A549 treated with CpdA at 1 μM for 4 hours (cell line): ENCODE results near the gene TM9SF3. TPM values are rescaled to one million over a fixed set of nuclear protein-coding genes. Genes with fewer than 3 reads are reported as not detected.

Experiments
- total RNA-seq: library from RNA; stranded (reverse); fragments of 200-300 nt; extraction: Qiagen RNA extraction; gene quantifications from 5 replicates; pipeline ENCODE4 v1.2.3, GENCODE V29; 2022; ENCODE audit warnings: low read depth

The TM9SF3 gene
- total RNA-seq = 72.8 to 87.6 TPM (median 79.1 TPM) in 5 replicates

DNA sequence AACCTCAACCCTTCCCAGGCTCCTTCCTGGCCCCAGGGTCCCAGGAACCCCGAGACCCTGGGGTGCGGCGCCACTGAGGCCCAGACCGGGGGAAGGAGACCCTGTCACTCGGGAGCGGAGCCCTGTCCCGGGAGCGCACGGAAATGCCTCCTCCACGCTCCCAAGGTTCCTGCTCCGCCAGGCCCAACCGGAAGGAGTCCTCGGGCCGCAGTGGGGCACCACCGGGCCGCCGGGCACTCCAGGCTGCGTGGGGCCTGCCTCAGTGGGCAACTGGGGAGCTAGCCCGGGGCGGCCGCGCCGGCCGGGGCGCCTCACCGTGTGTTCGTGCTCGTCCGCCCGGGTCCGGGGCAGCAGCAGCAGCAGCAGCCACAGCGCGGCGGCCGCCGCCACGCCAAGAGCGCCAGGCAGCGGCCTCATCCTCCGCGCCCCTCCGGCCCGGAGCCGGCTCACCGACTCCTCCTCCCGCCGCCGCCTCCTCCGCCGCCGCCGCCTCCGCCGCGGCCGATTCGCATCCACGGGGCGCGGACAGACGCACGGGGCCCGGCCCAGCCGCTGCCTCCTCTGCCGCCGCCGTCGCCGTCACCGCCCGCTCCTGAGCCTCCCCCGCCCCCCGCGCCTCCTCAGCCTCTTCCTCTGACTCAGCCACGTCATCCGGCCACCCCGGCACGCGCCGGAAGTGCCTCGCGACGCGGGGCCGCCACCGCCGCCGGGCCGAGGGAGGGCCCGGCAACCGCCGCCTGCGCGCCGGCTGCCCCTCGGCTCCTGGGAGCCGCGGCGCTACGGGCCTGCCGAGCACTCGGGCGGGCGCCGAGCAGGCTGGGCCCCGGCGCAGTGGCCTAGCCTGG, at the start of gene TM9SF3:
TSS of gene TM9SF3 (minus strand) at position 594 of the 845 bp plus-strand sequence. CDS start at position 417, 177 bp downstream.

GRCh38 chr10:96513698-96514561, 72.9 kb downstream of the TM9SF3 start, which contains the start of gene TLL2:
Gene TLL2, minus strand, starts transcription at chr10:96513926. Its CDS starts 241 bp downstream, at chr10:96513685.

Other genes with a start within 250 kb of the TM9SF3 start
- not detected in 5 replicates for gene OPALIN, start 228.0 kb downstream of the TM9SF3 start, total RNA-seq
- gene TLL2, start 73.1 kb downstream of the TM9SF3 start, total RNA-seq = 0.07 to 0.19 TPM (median 0.12 TPM) in 5 replicates
- gene PIK3AP1, start 133.5 kb upstream of the TM9SF3 start, total RNA-seq = 0.36 to 0.92 TPM (median 0.66 TPM) in 5 replicates
- gene LCOR, start 245.3 kb upstream of the TM9SF3 start, total RNA-seq = 7.1 to 13.7 TPM (median 7.7 TPM) in 5 replicates